Measurements from ENCODE around the gene GRB10.

The GRB10 gene

GRCh38 chr7:50771120-50772002 lies 11.3 kb downstream of the GRB10 start:
- no peaks in the 10 kb centered on the region for H3K9me3 Mint-ChIP-seq
- no peaks in the 10 kb centered on the region for H3K36me3 Mint-ChIP-seq
- ATAC-seq (no peak), DNase-seq (ENCODE audit: low spot score in 2 of 2) (no peak)
- H3K4me1 Mint-ChIP-seq, result no peaks in the 10 kb centered on the region
- H3K4me3 Mint-ChIP-seq, result no peak overlapping the region
- no peak overlapping the region for H3K27ac Mint-ChIP-seq

- H3K27ac Mint-ChIP-seq, result no peak overlapping the region
- H3K36me3 Mint-ChIP-seq, result no peaks in the 10 kb centered on the region
- no peaks in the 10 kb centered on the region for H3K4me1 Mint-ChIP-seq
- H3K9me3 Mint-ChIP-seq, result no peaks in the 10 kb centered on the region
- ATAC-seq (no peak), DNase-seq (ENCODE audit: low spot score in 2 of 2) (no peak)
- H3K4me3 Mint-ChIP-seq, result no peak overlapping the region
Measured at GRCh38 chr7:50768485-50769474, 13.9 kb downstream of the GRB10 start.

GRCh38 chr7:50766849-50767207 lies 15.9 kb downstream of the GRB10 start:
- no peak for DNase-seq (ENCODE audit: low spot score in 2 of 2)
- Mint-ChIP-seq H3K27ac (no peak overlapping the region), H3K36me3 (no peaks in the 10 kb centered on the region), H3K4me1 (peaks cover 3% of the 10 kb centered on the region), H3K9me3 (no peaks in the 10 kb centered on the region), H3K4me3 (no peak overlapping the region)
- ATAC-seq, result no peak

GRCh38 chr7:50766106-50766848 lies 16.4 kb downstream of the GRB10 start:
- no peak overlapping the region for H3K4me3 Mint-ChIP-seq
- DNase-seq (ENCODE audit: low spot score in 2 of 2), result no peak
- no peaks in the 10 kb centered on the region for H3K36me3 Mint-ChIP-seq
- H3K27ac Mint-ChIP-seq, result no peak overlapping the region
- no peaks in the 10 kb centered on the region for H3K9me3 Mint-ChIP-seq
- H3K4me1 Mint-ChIP-seq, result peaks cover 8% of the 10 kb centered on the region
- no peak for ATAC-seq

- no peak overlapping the region for H3K4me3 Mint-ChIP-seq
- no peak for ATAC-seq
- no peak for DNase-seq (ENCODE audit: low spot score in 2 of 2)
- no peak overlapping the region for H3K27ac Mint-ChIP-seq
- peaks cover 10% of the 10 kb centered on the region for H3K4me1 Mint-ChIP-seq
- no peaks in the 10 kb centered on the region for H3K36me3 Mint-ChIP-seq
- no peaks in the 10 kb centered on the region for H3K9me3 Mint-ChIP-seq
Measured at GRCh38 chr7:50762337-50762736, 20.4 kb downstream of the GRB10 start.

GRCh38 chr7:50761713-50762112 lies 21.0 kb downstream of the GRB10 start:
- H3K4me3 Mint-ChIP-seq, result no peak overlapping the region

DNA sequence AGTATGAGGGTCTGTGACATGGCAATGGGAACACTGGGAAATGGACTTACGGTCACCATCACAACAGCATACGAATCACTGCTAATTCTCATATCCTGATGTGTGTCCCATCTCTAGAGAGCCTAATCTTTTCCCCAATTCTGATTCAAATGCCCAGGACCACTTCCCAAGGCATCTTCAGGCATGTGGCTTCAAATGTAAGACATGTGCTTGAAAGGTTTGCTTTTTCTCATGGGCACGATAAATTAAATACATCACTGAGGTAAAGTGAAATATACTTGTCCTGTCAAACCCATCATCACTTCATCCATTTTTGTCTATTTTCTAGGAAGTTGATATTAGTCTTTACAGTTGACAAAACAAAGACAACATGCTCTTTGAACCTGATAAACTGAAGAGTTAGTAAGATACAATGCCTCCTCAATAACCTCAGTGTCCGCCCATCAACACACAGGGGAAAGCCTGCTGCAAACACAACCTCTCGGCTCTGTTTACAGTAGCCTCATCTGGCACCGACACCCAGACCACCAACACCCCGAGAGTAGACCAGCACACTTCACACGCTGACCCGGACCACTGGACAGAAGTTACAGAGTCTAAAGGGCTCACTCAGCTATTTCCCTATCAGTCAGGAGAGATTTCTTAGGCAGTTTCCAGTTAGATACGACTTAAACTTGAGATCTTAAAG lies 24.8 kb downstream of the GRB10 start:
- H3K36me3 Mint-ChIP-seq, result no peaks in the 10 kb centered on the region
- H3K4me3 Mint-ChIP-seq, result no peak overlapping the region
- peaks cover 10% of the 10 kb centered on the region for H3K4me1 Mint-ChIP-seq
- H3K27ac Mint-ChIP-seq, result no peak overlapping the region
- ATAC-seq (no peak), DNase-seq (ENCODE audit: low spot score in 2 of 2) (no peak)
- H3K9me3 Mint-ChIP-seq, result no peaks in the 10 kb centered on the region

More at GRCh38 chr7:50761713-50762112, 21.0 kb downstream of the GRB10 start:
- DNase-seq (ENCODE audit: low spot score in 2 of 2), result no peak
- no peak for ATAC-seq
- Mint-ChIP-seq H3K9me3 (no peaks in the 10 kb centered on the region), H3K27ac (no peak overlapping the region), H3K4me1 (peaks cover 10% of the 10 kb centered on the region), H3K36me3 (no peaks in the 10 kb centered on the region)

GRCh38 chr7:50756180-50756579 lies 26.5 kb downstream of the GRB10 start:
- no peaks in the 10 kb centered on the region for H3K9me3 Mint-ChIP-seq
- H3K4me3 Mint-ChIP-seq, result no peak overlapping the region
- no peak overlapping the region for H3K27ac Mint-ChIP-seq

GRCh38 chr7:50754684-50755083 lies 28.0 kb downstream of the GRB10 start:
- DNase-seq (ENCODE audit: low spot score in 2 of 2) (no peak), ATAC-seq (no peak)
- Mint-ChIP-seq H3K27ac (no peak overlapping the region), H3K4me3 (no peak overlapping the region), H3K4me1 (no peaks in the 10 kb centered on the region), H3K36me3 (no peaks in the 10 kb centered on the region), H3K9me3 (no peaks in the 10 kb centered on the region)

More at GRCh38 chr7:50756180-50756579, 26.5 kb downstream of the GRB10 start:
- no peak for ATAC-seq
- H3K4me1 Mint-ChIP-seq, result peaks cover under 1% of the 10 kb centered on the region
- no peaks in the 10 kb centered on the region for H3K36me3 Mint-ChIP-seq
- no peak for DNase-seq (ENCODE audit: low spot score in 2 of 2)

DNA sequence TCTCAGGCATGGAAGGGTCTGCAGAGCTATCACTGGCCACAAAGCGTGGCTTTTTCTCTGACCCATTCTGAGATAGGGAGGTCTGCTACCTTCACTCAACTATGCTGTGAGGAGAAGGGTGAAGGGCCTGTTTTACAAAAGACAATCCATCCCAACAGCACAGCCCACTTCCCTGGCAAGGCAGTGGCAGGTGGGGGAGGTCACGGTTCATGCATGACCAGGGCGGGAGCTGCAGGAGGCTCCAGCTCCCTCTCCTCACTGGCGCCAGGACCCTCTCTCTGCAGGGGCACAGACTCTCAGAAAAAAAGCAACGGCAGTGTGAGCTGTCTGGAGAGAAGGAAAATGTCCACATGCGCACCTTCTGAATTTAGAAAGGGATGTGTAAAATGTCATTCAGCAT lies 28.5 kb downstream of the GRB10 start:
- Mint-ChIP-seq H3K4me3 (no peak overlapping the region), H3K9me3 (no peaks in the 10 kb centered on the region), H3K27ac (no peak overlapping the region), H3K36me3 (no peaks in the 10 kb centered on the region), H3K4me1 (no peaks in the 10 kb centered on the region)
- ATAC-seq (no peak), DNase-seq (ENCODE audit: low spot score in 2 of 2) (no peak)

DNA sequence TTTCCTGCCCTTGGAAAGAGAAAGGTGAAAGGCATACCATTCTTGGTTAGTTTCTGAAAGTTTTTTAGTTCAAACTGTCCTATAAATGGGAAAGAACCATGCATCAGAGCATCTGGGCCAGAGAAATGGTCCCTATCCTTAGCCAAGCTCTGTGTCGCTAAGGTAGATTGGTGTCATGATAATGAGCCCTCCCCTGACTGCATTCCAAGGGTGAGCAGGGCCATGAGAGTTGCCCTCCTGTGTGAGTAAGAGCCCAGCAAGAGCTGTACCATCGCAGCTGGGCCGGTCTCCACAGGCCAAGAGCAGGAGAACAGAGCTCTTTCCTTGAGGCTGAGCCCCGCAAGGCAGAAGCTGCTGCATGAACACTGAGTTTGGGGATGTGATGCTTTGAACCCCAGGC lies 30.3 kb downstream of the GRB10 start:
- no peaks in the 10 kb centered on the region for H3K4me1 Mint-ChIP-seq
- no peaks in the 10 kb centered on the region for H3K9me3 Mint-ChIP-seq
- H3K36me3 Mint-ChIP-seq, result no peaks in the 10 kb centered on the region
- ATAC-seq, result no peak
- no peak for DNase-seq (ENCODE audit: low spot score in 2 of 2)
- H3K4me3 Mint-ChIP-seq, result no peak overlapping the region
- no peak overlapping the region for H3K27ac Mint-ChIP-seq

DNA sequence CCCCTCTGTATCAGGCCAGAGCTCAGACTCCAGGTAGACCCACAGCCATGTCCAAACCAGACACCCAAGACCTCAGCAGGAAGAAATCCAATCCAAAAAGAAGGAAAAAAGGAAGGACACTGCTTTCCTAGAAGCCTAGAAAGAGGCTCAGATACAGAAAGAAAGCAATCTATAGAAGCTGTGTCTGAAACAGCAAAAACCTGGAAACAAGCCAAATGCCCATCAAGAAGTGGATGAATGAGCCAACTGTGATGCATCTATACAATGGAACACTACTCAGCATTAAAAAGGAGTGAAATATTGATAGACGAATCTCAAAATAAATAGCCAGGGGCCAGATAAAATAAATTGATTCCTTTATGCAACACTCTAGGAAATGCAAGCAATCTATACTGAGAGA lies 31.6 kb downstream of the GRB10 start:
- no peak for ATAC-seq
- H3K9me3 Mint-ChIP-seq, result no peaks in the 10 kb centered on the region
- H3K27ac Mint-ChIP-seq, result no peak overlapping the region
- no peaks in the 10 kb centered on the region for H3K36me3 Mint-ChIP-seq
- no peak overlapping the region for H3K4me3 Mint-ChIP-seq
- no peaks in the 10 kb centered on the region for H3K4me1 Mint-ChIP-seq
- no peak for DNase-seq (ENCODE audit: low spot score in 2 of 2)

GRCh38 chr7:50749896-50750295 lies 32.8 kb downstream of the GRB10 start:
- no peak for DNase-seq (ENCODE audit: low spot score in 2 of 2)
- Mint-ChIP-seq H3K4me3 (no peak overlapping the region), H3K27ac (no peak overlapping the region), H3K4me1 (no peaks in the 10 kb centered on the region), H3K36me3 (no peaks in the 10 kb centered on the region), H3K9me3 (no peaks in the 10 kb centered on the region)
- no peak for ATAC-seq

- no peaks in the 10 kb centered on the region for H3K36me3 Mint-ChIP-seq
- ATAC-seq (no peak), DNase-seq (ENCODE audit: low spot score in 2 of 2) (no peak)
- no peaks in the 10 kb centered on the region for H3K4me1 Mint-ChIP-seq
- H3K27ac Mint-ChIP-seq, result no peak overlapping the region
- H3K9me3 Mint-ChIP-seq, result no peaks in the 10 kb centered on the region
- H3K4me3 Mint-ChIP-seq, result no peak overlapping the region
Measured at GRCh38 chr7:50748472-50748871, 34.2 kb downstream of the GRB10 start.

GRCh38 chr7:50745835-50746234 lies 36.9 kb downstream of the GRB10 start:
- H3K9me3 Mint-ChIP-seq, result no peaks in the 10 kb centered on the region
- H3K36me3 Mint-ChIP-seq, result no peaks in the 10 kb centered on the region
- H3K4me1 Mint-ChIP-seq, result no peaks in the 10 kb centered on the region
- no peak for ATAC-seq
- no peak overlapping the region for H3K4me3 Mint-ChIP-seq
- DNase-seq (ENCODE audit: low spot score in 2 of 2), result no peak
- H3K27ac Mint-ChIP-seq, result no peak overlapping the region
